Mesothelial cell of epicardium (in vitro differentiated cells): ENCODE measurements around the gene IGSF9. TPM values are rescaled to one million over a fixed set of nuclear protein-coding genes. Genes with fewer than 3 reads are reported as not detected.

ENCODE experiments used
- DNase-seq, 2 experiments: peaks; one replicate each; pipeline ENCODE4 v3.0.0; 2021; ENCODE audit warnings: low spot score in 2 of 2; ENCODE audit not compliant: unreplicated experiment in 2 of 2
- H3K27ac Mint-ChIP-seq: 2 replicates; pipeline ENCODE4 v1.8.0; 2021; ENCODE audit warnings: mixed read lengths
- H3K27me3 Mint-ChIP-seq: 2 replicates; pipeline ENCODE4 v1.8.0; 2021; ENCODE audit warnings: low read depth, mixed read lengths
- H3K36me3 Mint-ChIP-seq: 2 replicates; pipeline ENCODE4 v1.8.0; 2021; ENCODE audit warnings: mixed read lengths
- H3K4me1 Mint-ChIP-seq: 2 replicates; pipeline ENCODE4 v1.8.0; 2021; ENCODE audit warnings: mixed read lengths
- H3K4me3 Mint-ChIP-seq: 2 replicates; pipeline ENCODE4 v1.8.0; 2021; ENCODE audit warnings: mild to moderate bottlenecking, moderate library complexity, mixed read lengths
- H3K9me3 Mint-ChIP-seq: 2 replicates; pipeline ENCODE4 v1.8.0; 2021; ENCODE audit warnings: mixed read lengths
- CTCF ChIP-seq: fragments of 200-600 bp; sonication (generic); IDR thresholded peaks from one replicate; pipeline ENCODE4 v1.5.0; 2021; ENCODE audit warnings: antibody characterized with exemption; ENCODE audit not compliant: unreplicated experiment
- total RNA-seq: library from RNA; stranded (reverse); gene quantifications from 3 replicates; pipeline ENCODE4 v1.2.1, GENCODE V29; 2021

IGSF9 gene, protein sequence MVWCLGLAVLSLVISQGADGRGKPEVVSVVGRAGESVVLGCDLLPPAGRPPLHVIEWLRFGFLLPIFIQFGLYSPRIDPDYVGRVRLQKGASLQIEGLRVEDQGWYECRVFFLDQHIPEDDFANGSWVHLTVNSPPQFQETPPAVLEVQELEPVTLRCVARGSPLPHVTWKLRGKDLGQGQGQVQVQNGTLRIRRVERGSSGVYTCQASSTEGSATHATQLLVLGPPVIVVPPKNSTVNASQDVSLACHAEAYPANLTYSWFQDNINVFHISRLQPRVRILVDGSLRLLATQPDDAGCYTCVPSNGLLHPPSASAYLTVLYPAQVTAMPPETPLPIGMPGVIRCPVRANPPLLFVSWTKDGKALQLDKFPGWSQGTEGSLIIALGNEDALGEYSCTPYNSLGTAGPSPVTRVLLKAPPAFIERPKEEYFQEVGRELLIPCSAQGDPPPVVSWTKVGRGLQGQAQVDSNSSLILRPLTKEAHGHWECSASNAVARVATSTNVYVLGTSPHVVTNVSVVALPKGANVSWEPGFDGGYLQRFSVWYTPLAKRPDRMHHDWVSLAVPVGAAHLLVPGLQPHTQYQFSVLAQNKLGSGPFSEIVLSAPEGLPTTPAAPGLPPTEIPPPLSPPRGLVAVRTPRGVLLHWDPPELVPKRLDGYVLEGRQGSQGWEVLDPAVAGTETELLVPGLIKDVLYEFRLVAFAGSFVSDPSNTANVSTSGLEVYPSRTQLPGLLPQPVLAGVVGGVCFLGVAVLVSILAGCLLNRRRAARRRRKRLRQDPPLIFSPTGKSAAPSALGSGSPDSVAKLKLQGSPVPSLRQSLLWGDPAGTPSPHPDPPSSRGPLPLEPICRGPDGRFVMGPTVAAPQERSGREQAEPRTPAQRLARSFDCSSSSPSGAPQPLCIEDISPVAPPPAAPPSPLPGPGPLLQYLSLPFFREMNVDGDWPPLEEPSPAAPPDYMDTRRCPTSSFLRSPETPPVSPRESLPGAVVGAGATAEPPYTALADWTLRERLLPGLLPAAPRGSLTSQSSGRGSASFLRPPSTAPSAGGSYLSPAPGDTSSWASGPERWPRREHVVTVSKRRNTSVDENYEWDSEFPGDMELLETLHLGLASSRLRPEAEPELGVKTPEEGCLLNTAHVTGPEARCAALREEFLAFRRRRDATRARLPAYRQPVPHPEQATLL
- total RNA-seq, result 75.8 to 77.5 TPM (median 76.9 TPM) in 3 replicates

DNA sequence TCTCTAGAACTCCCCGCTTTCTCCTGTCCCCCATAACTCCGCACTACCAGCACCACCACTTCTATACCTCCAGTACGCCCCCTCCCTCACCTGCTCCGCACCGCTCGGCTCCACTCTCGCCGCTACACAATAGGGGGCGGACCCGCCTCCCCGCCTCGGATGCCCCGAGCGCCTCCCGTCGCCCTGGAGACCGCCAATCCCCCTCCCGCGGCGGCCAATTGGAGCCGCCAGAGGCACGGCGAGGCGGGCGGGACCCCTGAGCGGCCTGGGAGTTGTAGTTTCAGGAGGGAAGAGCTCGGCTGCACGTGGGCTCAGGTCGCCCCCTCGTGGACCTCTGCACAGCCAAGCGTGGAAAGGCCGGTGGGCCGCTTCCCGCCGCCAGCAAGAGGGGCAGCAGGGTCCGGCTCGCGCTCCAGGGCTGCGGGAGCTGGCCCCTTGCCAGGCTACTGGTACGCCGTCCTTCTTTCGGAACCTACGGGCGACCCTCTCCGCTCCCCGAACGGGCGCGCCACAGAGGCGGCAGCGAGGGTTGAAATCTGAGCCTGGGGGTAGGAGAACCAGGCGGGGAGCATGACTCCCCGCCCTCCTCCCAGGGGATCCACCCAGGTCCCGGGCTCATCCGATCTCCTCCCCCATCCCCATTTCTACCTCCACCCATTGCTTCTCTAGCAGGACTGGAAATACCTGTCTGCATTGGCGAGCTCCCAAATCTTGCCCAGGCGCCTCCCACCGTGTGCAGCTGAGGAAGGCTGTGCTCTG, at the start of gene IGSF9:
IGSF9 (minus strand) TSS at position 131 of the 759 bp plus-strand sequence. CDS start 2,159 bp downstream, outside the sequence.
- peak within 1 kb of the TSS; percentile 93 for H3K4me3 Mint-ChIP-seq
- no peaks in the 10 kb centered on the region for H3K36me3 Mint-ChIP-seq
- H3K27ac Mint-ChIP-seq, result peak within 1 kb of the TSS; percentile 95
- TF ChIP-seq CTCF, result peak; percentile 56
- H3K27me3 Mint-ChIP-seq, result peaks cover 2% of the 10 kb centered on the region
- H3K4me1 Mint-ChIP-seq, result peaks cover 75% of the 10 kb centered on the region
- DNase-seq, result peak; percentile 87 to 96
- no peaks in the 10 kb centered on the region for H3K9me3 Mint-ChIP-seq

DNA sequence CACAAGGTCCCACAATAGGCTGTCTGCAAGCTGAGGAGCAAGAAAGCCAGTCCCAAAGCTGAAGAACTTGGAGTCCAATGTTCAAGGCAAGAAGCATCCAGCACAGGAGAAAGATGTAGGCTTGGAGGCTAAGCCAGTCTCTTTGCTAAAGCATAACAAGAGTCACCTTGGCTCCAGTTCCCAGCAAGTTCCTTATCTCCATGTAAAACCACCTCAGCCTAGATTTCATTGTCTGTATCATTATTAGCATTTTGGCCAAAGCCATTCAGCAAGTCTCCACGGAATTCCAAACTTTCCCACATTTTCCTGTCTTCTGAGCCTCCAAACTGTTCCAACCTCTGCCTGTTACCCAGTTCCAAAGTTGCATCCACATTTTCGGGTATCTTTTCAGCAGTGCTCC, 49.5 kb upstream of the IGSF9 start:
- peaks cover 3% of the 10 kb centered on the region for H3K4me1 Mint-ChIP-seq
- H3K4me3 Mint-ChIP-seq, result no peak overlapping the region
- peaks cover 11% of the 10 kb centered on the region for H3K27me3 Mint-ChIP-seq
- H3K9me3 Mint-ChIP-seq, result no peaks in the 10 kb centered on the region
- TF ChIP-seq CTCF, result no peak
- no peak for DNase-seq
- H3K27ac Mint-ChIP-seq, result no peak overlapping the region
- H3K36me3 Mint-ChIP-seq, result no peaks in the 10 kb centered on the region

GRCh38 chr1:159993911-159994310, 48.5 kb upstream of the IGSF9 start:
- no peaks in the 10 kb centered on the region for H3K36me3 Mint-ChIP-seq
- TF ChIP-seq CTCF, result no peak
- no peak for DNase-seq
- peaks cover 3% of the 10 kb centered on the region for H3K4me1 Mint-ChIP-seq
- no peak overlapping the region for H3K4me3 Mint-ChIP-seq
- H3K9me3 Mint-ChIP-seq, result no peaks in the 10 kb centered on the region
- H3K27ac Mint-ChIP-seq, result no peak overlapping the region
- H3K27me3 Mint-ChIP-seq, result peaks cover 7% of the 10 kb centered on the region

DNA sequence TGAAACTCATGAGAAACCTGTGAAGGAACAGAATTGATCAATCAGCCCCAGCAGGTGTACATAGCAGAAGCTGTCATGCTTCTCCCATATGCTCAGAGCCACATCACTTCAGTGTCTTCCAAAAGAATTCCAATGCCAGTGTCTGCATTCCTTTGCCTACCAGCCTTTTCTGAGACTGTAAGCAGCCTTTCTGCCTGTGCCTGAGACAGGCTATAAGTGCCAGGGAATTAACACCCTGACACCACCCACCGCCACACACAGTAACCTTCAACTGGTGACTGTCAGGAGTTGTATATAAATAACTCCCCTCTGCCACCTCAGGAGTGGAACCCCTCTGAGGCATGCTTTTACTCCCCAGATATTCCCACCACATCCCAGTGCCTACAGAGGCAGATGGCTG, 46.7 kb upstream of the IGSF9 start:
- Mint-ChIP-seq H3K27ac (no peak overlapping the region), H3K9me3 (no peaks in the 10 kb centered on the region), H3K4me1 (peaks cover 3% of the 10 kb centered on the region), H3K36me3 (no peaks in the 10 kb centered on the region), H3K4me3 (no peak overlapping the region), H3K27me3 (peaks cover 6% of the 10 kb centered on the region)
- TF ChIP-seq CTCF, result no peak
- DNase-seq, result no peak

DNA sequence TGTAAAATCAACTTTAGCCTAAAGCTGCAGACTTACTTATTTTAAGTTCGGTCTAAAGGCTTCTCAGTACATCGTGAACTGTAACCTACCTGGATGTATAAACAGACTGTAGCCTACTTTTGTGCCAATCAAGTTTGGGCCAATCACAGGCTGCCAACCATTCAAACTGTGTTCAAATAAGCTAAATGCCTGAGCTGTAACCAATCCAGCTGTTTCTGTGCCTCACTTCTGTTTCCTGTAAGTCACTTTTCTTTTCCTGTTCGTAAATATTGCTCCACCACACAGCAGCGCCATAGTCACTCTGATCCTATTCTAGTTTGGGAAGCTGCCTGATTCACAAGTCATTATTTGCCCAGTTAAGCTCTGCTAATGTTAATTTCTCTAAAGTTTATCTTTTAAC, 46.1 kb upstream of the IGSF9 start:
- no peak for TF ChIP-seq CTCF
- DNase-seq, result no peak
- Mint-ChIP-seq H3K27me3 (peaks cover 4% of the 10 kb centered on the region), H3K27ac (no peak overlapping the region), H3K4me1 (peaks cover under 1% of the 10 kb centered on the region), H3K36me3 (no peaks in the 10 kb centered on the region), H3K4me3 (no peak overlapping the region), H3K9me3 (no peaks in the 10 kb centered on the region)
